HG02981 (cell line): Measurements from ENCODE around the gene CDH4.

Source experiments
- ATAC-seq: cut with Tn5 transposase; IDR thresholded peaks from one replicate; pipeline ENCODE4 v1.9.1; 2021; ENCODE audit warnings: mild to moderate bottlenecking, moderate library complexity; ENCODE audit not compliant: unreplicated experiment

CDH4 gene

GRCh38 chr20:61895016-61895415 is 643.0 kb downstream of the CDH4 start:
- ATAC-seq: no peak

- no peak for ATAC-seq
Measured at GRCh38 chr20:61895686-61896057, 643.6 kb downstream of the CDH4 start.

GRCh38 chr20:61896058-61896961 is 644.2 kb downstream of the CDH4 start:
- ATAC-seq: no peak

GRCh38 chr20:61897401-61898295 is 645.6 kb downstream of the CDH4 start:
- ATAC-seq: no peak

GRCh38 chr20:61898405-61898804 is 646.3 kb downstream of the CDH4 start:
- no peak for ATAC-seq

GRCh38 chr20:61900011-61900944 is 648.2 kb downstream of the CDH4 start:
- ATAC-seq: no peak

GRCh38 chr20:61900945-61901293 is 648.9 kb downstream of the CDH4 start:
- no peak for ATAC-seq

GRCh38 chr20:61901392-61902220 is 649.5 kb downstream of the CDH4 start:
- ATAC-seq: no peak

GRCh38 chr20:61902221-61902869 is 650.3 kb downstream of the CDH4 start:
- no peak for ATAC-seq

GRCh38 chr20:61903575-61904340 is 651.7 kb downstream of the CDH4 start:
- no peak for ATAC-seq

GRCh38 chr20:61904456-61904855 is 652.4 kb downstream of the CDH4 start:
- ATAC-seq: no peak

- ATAC-seq: no peak
Measured at GRCh38 chr20:61905781-61906523, 653.9 kb downstream of the CDH4 start.

- ATAC-seq: no peak
Measured at GRCh38 chr20:61907081-61907891, 655.2 kb downstream of the CDH4 start.

- ATAC-seq: no peak
Measured at GRCh38 chr20:61908057-61909026, 656.3 kb downstream of the CDH4 start.

GRCh38 chr20:61909028-61909427 is 657.0 kb downstream of the CDH4 start:
- no peak for ATAC-seq

- no peak for ATAC-seq
Measured at GRCh38 chr20:61909821-61910220, 657.8 kb downstream of the CDH4 start.
